Natural killer cell treated with Interleukin-12 subunit alpha and Interleukin-12 subunit beta and Interleukin-15 and Interleukin-18, amount 100 ng/mL, for 72 hours (primary cell): ENCODE measurements around the gene RLIM. TPM values are rescaled to one million over a fixed set of nuclear protein-coding genes. Genes with fewer than 3 reads are reported as not detected.
"Not testable (repeated sequence)": the region's sequence is repeated elsewhere in the genome, so short reads cannot be mapped to it uniquely, and the experiment has no call there.

Source experiments
- ATAC-seq, 2 donors: fragments of 150-1000 bp; cut with Tn5 transposase in 1 of 2; sonication (Bioruptor Pico), chemical (Tn5 transposase) in 1 of 2; 2 replicates each; pipeline ENCODE4 v1.10.0; 2021
- DNase-seq: peaks from one replicate; pipeline ENCODE4 v3.0.0; 2022; ENCODE audit warnings: low spot score
- H3K27ac Mint-ChIP-seq, 2 donors: 1 replicate in 1 of 2; 2 replicates in 1 of 2; pipeline ENCODE4 v1.8.0; 2022; ENCODE audit warnings: mixed read lengths in 2 of 2, mild to moderate bottlenecking in 1 of 2, moderate library complexity in 1 of 2
- H3K27me3 Mint-ChIP-seq, 2 donors: 1 replicate in 1 of 2; 2 replicates in 1 of 2; pipeline ENCODE4 v1.8.0; 2022; ENCODE audit warnings: mixed read lengths in 2 of 2
- H3K36me3 Mint-ChIP-seq: one replicate; pipeline ENCODE4 v1.8.0; 2022; ENCODE audit warnings: mixed read lengths
- H3K4me1 Mint-ChIP-seq, 2 donors: 1 replicate in 1 of 2; 2 replicates in 1 of 2; pipeline ENCODE4 v1.8.0; 2022; ENCODE audit warnings: low read depth in 2 of 2, mixed read lengths in 2 of 2, mild to moderate bottlenecking in 1 of 2
- H3K4me3 Mint-ChIP-seq: one replicate; pipeline ENCODE4 v1.8.0; 2022; ENCODE audit warnings: mixed read lengths
- H3K9me3 Mint-ChIP-seq: 2 replicates; pipeline ENCODE4 v1.8.0; 2022; ENCODE audit warnings: mixed read lengths
- total RNA-seq, 2 donors: library from RNA; stranded (reverse); gene quantifications; one replicate each; pipeline ENCODE4 v1.2.3, GENCODE V29; 2022

The RLIM gene
- total RNA-seq: 10 to 100 TPM; 25.9 to 29.1 TPM

- H3K9me3 Mint-ChIP-seq: no peaks in the 10 kb centered on the region
- H3K27me3 Mint-ChIP-seq: peaks cover 0 to 4% of the 10 kb centered on the region in 2 donors
- peaks cover 6% of the 10 kb centered on the region for H3K36me3 Mint-ChIP-seq
- ATAC-seq (peak; percentile 97 to 98), DNase-seq (peak; percentile 93)
- H3K4me1 Mint-ChIP-seq: peaks cover 8 to 15% of the 10 kb centered on the region in 2 donors
- peak within 1 kb of the TSS; percentile 96 for H3K4me3 Mint-ChIP-seq
- H3K27ac Mint-ChIP-seq: peak within 1 kb of the TSS; percentile 87 to 90
These were observed at the start of gene RLIM for GRCh38 chrX:74614093-74614909. Gene RLIM, minus strand, starts transcription at chrX:74614624. Its CDS starts 18,647 bp downstream, at chrX:74595977.

GRCh38 chrX:74656079-74656745 is 41.8 kb upstream of the RLIM start:
- Mint-ChIP-seq H3K27me3 (peaks cover 5 to 11% of the 10 kb centered on the region in 2 donors), H3K36me3 (no peaks in the 10 kb centered on the region), H3K27ac (no peak overlapping the region), H3K9me3 (no peaks in the 10 kb centered on the region), H3K4me1 (peaks cover 0 to 5% of the 10 kb centered on the region in 2 donors), H3K4me3 (no peak overlapping the region)
- ATAC-seq (no peak), DNase-seq (no peak)

DNA sequence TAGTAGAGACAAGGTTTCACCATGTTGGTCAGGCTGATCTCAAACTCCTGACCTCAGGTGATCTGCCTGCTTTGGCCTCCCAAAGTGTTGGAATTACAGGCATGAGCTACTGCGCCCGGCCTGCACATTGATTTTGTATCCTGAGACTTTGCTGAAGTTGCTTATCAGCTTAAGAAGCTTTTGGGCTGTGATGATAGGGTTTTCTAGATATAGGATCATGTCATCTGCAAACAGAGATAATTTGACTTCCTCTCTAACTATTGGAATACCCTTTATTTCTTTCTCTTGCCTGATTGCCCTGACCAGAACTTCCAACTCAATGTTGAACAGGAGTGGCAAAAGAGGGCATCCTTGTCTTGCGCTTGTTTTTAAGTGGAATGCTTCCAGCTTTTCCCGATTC is 40.5 kb upstream of the RLIM start:
- not testable (repeated sequence) for H3K4me1 Mint-ChIP-seq, H3K27ac Mint-ChIP-seq, H3K4me3 Mint-ChIP-seq, H3K36me3 Mint-ChIP-seq, DNase-seq, ATAC-seq, H3K9me3 Mint-ChIP-seq
- peaks cover 5 to 11% of the 10 kb centered on the region in 2 donors for H3K27me3 Mint-ChIP-seq

DNA sequence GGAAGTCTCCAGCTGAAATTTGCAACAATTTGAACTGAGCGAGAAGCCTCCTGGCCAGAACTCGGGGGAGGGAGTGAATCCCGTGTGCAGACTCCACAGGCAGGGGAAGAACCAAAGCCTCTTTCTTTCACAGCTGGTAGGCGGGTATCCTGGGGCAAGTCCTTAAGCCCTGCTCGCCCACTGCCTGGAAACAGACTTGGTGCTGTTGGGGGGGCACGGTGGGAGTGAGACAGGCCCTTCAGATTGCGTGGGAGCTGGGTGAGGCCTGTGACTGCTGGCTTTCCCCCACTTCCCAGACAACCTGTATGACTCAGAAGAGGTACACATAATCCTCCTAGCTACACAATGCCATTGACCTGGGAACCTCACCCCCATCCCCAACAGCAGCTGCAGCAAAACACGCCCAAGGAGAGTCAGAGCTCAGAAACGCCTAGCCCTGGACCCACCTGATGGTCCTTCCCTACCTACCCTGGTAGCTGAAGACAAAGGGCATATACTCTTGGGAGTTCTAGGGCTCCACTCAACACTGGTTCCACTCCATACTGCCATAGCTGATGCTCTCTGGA is 22.4 kb upstream of the RLIM start:
- Mint-ChIP-seq H3K9me3 (no peaks in the 10 kb centered on the region), H3K4me3 (no peak overlapping the region), H3K27ac (no peak overlapping the region), H3K4me1 (no peaks in the 10 kb centered on the region), H3K27me3 (peaks cover 44 to 49% of the 10 kb centered on the region in 2 donors), H3K36me3 (no peaks in the 10 kb centered on the region)
- no peak for DNase-seq
- ATAC-seq: no peak

GRCh38 chrX:74613370-74614092 is 893 bp downstream of the RLIM start:
- no peak for ATAC-seq
- Mint-ChIP-seq H3K27ac (peak overlapping the region; percentile 87 to 90), H3K4me3 (peak overlapping the region; percentile 96), H3K4me1 (peaks cover 8 to 15% of the 10 kb centered on the region in 2 donors), H3K36me3 (peaks cover 6% of the 10 kb centered on the region), H3K9me3 (no peaks in the 10 kb centered on the region), H3K27me3 (peaks cover 0 to 4% of the 10 kb centered on the region in 2 donors)
- DNase-seq: no peak

DNA sequence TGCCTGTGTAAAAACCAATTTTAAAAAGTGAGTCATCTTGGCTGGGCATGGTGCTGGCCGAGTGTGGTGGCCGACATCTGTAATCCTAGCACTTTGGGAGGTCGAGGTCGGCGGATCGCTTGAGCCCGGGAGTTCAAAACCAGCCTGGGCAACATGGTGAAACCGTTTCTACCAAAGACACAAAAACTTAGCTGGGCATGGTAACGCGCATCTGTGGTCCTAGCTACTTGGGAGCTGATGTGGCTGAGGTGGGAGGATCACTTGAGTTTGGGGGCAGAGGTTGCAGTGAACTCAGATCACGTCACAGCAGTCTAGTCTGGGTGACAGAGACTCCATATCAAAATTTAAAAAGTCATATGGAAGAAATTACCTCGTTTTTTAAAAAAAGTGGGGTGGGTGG is 7.6 kb downstream of the RLIM start:
- no peak for DNase-seq
- no peaks in the 10 kb centered on the region for H3K36me3 Mint-ChIP-seq
- no peaks in the 10 kb centered on the region for H3K9me3 Mint-ChIP-seq
- H3K4me1 Mint-ChIP-seq: peaks cover 16 to 28% of the 10 kb centered on the region in 2 donors
- H3K4me3 Mint-ChIP-seq: no peak overlapping the region
- H3K27me3 Mint-ChIP-seq: peaks cover 0 to 3% of the 10 kb centered on the region in 2 donors
- no peak for ATAC-seq
- no peak overlapping the region for H3K27ac Mint-ChIP-seq

GRCh38 chrX:74606342-74606741 is 8.1 kb downstream of the RLIM start:
- Mint-ChIP-seq H3K27me3 (peaks cover 0 to 3% of the 10 kb centered on the region in 2 donors), H3K4me1 (peaks cover 16 to 28% of the 10 kb centered on the region in 2 donors), H3K36me3 (no peaks in the 10 kb centered on the region), H3K4me3 (no peak overlapping the region), H3K27ac (no peak overlapping the region), H3K9me3 (no peaks in the 10 kb centered on the region)
- ATAC-seq: no peak
- no peak for DNase-seq

- Mint-ChIP-seq H3K4me3 (no peak overlapping the region), H3K27me3 (peaks cover 0 to 3% of the 10 kb centered on the region in 2 donors), H3K4me1 (peaks cover 19 to 40% of the 10 kb centered on the region in 2 donors), H3K36me3 (no peaks in the 10 kb centered on the region), H3K27ac (no peak overlapping the region), H3K9me3 (no peaks in the 10 kb centered on the region)
- DNase-seq: no peak
- no peak for ATAC-seq
These were observed 11.4 kb downstream of the RLIM start for GRCh38 chrX:74603040-74603439.

DNA sequence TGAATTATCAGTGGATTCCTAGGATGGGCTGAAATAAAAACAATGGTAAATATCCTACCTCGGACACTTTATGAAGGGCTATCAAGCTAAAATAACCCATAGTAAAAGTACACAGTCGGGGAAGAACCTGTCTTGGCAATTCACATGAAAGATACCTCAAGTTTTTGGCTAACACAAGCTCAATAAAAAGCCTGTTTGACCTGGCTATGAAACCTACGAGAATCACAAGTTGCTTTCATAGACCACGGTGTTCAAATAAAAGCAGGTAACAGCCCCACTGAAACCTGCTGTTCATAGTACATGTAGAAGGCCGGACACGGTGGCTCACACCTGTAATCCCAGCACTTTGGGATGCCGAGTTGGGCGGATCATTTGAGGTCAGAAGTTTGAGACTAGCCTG is 12.3 kb downstream of the RLIM start:
- no peaks in the 10 kb centered on the region for H3K36me3 Mint-ChIP-seq
- no peak overlapping the region for H3K27ac Mint-ChIP-seq
- no peaks in the 10 kb centered on the region for H3K9me3 Mint-ChIP-seq
- no peak overlapping the region for H3K4me3 Mint-ChIP-seq
- ATAC-seq (no peak), DNase-seq (no peak)
- H3K27me3 Mint-ChIP-seq: peaks cover 0 to 3% of the 10 kb centered on the region in 2 donors
- peaks cover 19 to 40% of the 10 kb centered on the region in 2 donors for H3K4me1 Mint-ChIP-seq

- ATAC-seq: no peak
- H3K27ac Mint-ChIP-seq: no peak overlapping the region
- H3K36me3 Mint-ChIP-seq: peaks cover 21% of the 10 kb centered on the region
- no peaks in the 10 kb centered on the region for H3K9me3 Mint-ChIP-seq
- H3K4me1 Mint-ChIP-seq: peaks cover 0 to 8% of the 10 kb centered on the region in 2 donors
- no peak overlapping the region for H3K4me3 Mint-ChIP-seq
- peaks cover 0 to 2% of the 10 kb centered on the region in 2 donors for H3K27me3 Mint-ChIP-seq
- no peak for DNase-seq
These were observed 20.8 kb downstream of the RLIM start for GRCh38 chrX:74593593-74593992.

DNA sequence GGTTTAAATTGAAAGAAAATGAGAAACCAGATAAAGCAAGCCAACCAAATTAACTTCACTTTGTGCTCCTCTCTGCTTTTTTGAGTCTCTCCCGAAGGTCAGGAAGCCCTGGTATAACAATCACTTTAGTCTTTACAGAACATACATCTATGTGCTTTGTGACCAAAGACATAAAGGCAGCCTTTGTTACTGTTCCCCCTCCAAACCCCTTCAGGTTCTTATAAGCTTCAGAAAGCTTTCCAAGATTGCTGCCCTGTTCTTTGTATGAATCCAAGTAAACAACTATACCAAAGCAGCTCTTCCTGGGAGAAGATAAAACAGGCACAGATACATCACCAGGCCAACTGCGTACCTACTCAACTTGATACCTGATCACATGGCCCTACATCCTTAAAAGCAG is 28.7 kb downstream of the RLIM start:
- H3K4me1 Mint-ChIP-seq: peaks cover 0 to 2% of the 10 kb centered on the region in 2 donors
- no peak overlapping the region for H3K27ac Mint-ChIP-seq
- DNase-seq (no peak), ATAC-seq (no peak)
- H3K9me3 Mint-ChIP-seq: no peaks in the 10 kb centered on the region
- no peak overlapping the region for H3K4me3 Mint-ChIP-seq
- H3K27me3 Mint-ChIP-seq: peaks cover 0 to 2% of the 10 kb centered on the region in 2 donors
- H3K36me3 Mint-ChIP-seq: peaks cover 10% of the 10 kb centered on the region

GRCh38 chrX:74579597-74580198 is 34.7 kb downstream of the RLIM start:
- Mint-ChIP-seq H3K4me1 (no peaks in the 10 kb centered on the region), H3K27me3 (no peaks in the 10 kb centered on the region), H3K4me3 (no peak overlapping the region), H3K27ac (no peak overlapping the region), H3K9me3 (no peaks in the 10 kb centered on the region), H3K36me3 (no peaks in the 10 kb centered on the region)
- no peak for ATAC-seq
- DNase-seq: no peak

DNA sequence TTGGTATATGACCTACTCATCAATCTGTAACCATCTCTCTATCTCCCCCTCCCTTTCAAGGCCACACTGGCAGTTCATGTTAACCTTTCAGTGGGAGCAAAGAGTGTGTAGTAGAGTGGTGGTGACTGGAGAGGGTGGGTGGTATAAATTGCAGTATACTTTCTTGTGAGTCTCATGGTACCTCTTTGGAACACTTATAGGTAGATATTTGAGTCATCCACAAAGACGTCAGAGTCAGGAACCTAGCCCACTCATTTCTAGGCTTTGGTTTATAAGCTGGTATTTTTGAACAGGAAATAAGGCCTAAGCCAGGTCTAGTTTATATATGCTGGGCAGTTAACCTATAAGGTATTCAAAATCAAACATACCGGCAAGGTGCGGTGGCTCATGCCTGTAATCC is 36.3 kb downstream of the RLIM start:
- DNase-seq (no peak), ATAC-seq (peak in 1 of 2 donors; percentile 80)
- Mint-ChIP-seq H3K27ac (no peak overlapping the region), H3K36me3 (no peaks in the 10 kb centered on the region), H3K9me3 (no peaks in the 10 kb centered on the region), H3K4me3 (no peak overlapping the region), H3K27me3 (no peaks in the 10 kb centered on the region), H3K4me1 (no peaks in the 10 kb centered on the region)
